ENCODE measurements around the gene VCAM1. TPM values are rescaled to one million over a fixed set of nuclear protein-coding genes. Genes with fewer than 3 reads are reported as not detected.

Gene VCAM1
- total RNA-seq, 1 donor from 2014 or later = 6.1 TPM

- Mint-ChIP-seq H3K9me3 (ENCODE audit: low read depth) (peaks cover 4% of the 10 kb centered on the region), H3K27ac (ENCODE audit: unreplicated experiment) (no peak overlapping the region), H3K4me3 (ENCODE audit: unreplicated experiment) (no peak overlapping the region), H3K27me3 (ENCODE audit: low read depth) (no peaks in the 10 kb centered on the region), H3K4me1 (ENCODE audit: low read depth) (peaks cover 28% of the 10 kb centered on the region), H3K36me3 (ENCODE audit: low read depth) (peaks cover 1% of the 10 kb centered on the region)
- DNase-seq (ENCODE audit: low spot score) = no peak
- TF ChIP-seq CTCF (IDR thresholded peaks at IDR 0.05) = no peak
These were observed 12.2 kb downstream of the VCAM1 start for GRCh38 chr1:100731758-100732157.

DNA sequence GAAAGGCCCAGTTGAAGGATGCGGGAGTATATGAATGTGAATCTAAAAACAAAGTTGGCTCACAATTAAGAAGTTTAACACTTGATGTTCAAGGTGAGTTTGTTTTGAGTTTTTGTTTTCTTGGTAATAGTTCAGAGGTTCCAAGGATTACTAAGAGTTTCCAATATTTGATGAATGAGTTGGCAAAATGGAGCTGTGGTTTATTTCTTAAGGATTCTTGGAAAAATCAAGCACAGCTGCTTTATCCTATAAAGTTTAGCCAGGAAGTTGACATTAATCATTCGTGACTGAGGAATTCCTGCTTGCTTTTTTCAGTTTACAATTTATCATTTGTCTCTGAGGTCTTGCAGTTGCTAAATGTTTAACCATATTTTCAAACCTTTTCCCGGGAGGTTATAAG is 15.1 kb downstream of the VCAM1 start:
- no peaks in the 10 kb centered on the region for H3K27me3 Mint-ChIP-seq (ENCODE audit: low read depth)
- TF ChIP-seq CTCF (IDR thresholded peaks at IDR 0.05) = no peak
- H3K4me1 Mint-ChIP-seq (ENCODE audit: low read depth) = peaks cover 38% of the 10 kb centered on the region
- no peak overlapping the region for H3K4me3 Mint-ChIP-seq (ENCODE audit: unreplicated experiment)
- peaks cover 4% of the 10 kb centered on the region for H3K9me3 Mint-ChIP-seq (ENCODE audit: low read depth)
- peak overlapping the region; percentile 59 for H3K27ac Mint-ChIP-seq (ENCODE audit: unreplicated experiment)
- H3K36me3 Mint-ChIP-seq (ENCODE audit: low read depth) = no peaks in the 10 kb centered on the region
- DNase-seq (ENCODE audit: low spot score) = no peak

DNA sequence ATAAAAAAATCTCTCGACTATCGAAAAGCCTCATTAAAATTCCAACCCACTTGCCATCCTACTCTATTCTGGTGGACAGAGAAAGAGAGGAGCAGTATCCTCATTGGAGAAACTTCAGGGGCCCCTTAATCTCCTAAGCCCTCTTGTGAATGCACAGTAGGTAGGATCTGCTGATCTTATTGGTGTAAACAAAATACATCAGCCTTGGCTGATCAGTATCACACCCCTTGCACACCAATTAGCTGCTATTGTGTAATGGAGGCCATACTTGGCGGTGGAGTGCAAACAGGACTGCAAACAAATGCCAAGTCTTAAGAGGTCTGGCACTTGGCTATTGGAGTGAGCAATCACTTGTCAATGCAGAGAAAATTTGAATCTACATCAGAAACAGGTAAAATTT is 15.7 kb downstream of the VCAM1 start:
- H3K27ac Mint-ChIP-seq (ENCODE audit: unreplicated experiment) = peak overlapping the region; percentile 59
- no peak for TF ChIP-seq CTCF (IDR thresholded peaks at IDR 0.05)
- peaks cover 4% of the 10 kb centered on the region for H3K9me3 Mint-ChIP-seq (ENCODE audit: low read depth)
- H3K4me1 Mint-ChIP-seq (ENCODE audit: low read depth) = peaks cover 34% of the 10 kb centered on the region
- H3K27me3 Mint-ChIP-seq (ENCODE audit: low read depth) = no peaks in the 10 kb centered on the region
- no peak for DNase-seq (ENCODE audit: low spot score)
- no peak overlapping the region for H3K4me3 Mint-ChIP-seq (ENCODE audit: unreplicated experiment)
- H3K36me3 Mint-ChIP-seq (ENCODE audit: low read depth) = no peaks in the 10 kb centered on the region

DNA sequence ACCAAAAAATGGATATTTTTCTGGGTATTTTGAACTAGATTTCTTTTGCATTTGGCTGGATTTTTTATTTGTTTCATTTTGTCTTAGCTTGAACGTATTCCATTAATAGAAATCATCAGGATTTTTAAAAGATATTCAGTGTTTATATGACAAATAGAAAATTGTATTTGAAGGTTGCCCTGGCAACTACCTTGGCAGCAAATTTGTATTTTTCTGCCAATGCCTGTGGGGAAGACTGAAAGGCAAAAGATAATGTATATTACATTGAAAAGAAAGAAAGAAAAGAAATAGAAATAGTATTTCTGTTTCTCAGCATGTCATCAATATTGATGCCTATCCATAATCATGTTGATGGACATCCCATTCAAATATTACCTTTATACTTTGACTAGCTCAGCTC is 16.8 kb downstream of the VCAM1 start:
- no peak for TF ChIP-seq CTCF (IDR thresholded peaks at IDR 0.05)
- no peaks in the 10 kb centered on the region for H3K27me3 Mint-ChIP-seq (ENCODE audit: low read depth)
- peaks cover 4% of the 10 kb centered on the region for H3K9me3 Mint-ChIP-seq (ENCODE audit: low read depth)
- H3K4me1 Mint-ChIP-seq (ENCODE audit: low read depth) = peaks cover 34% of the 10 kb centered on the region
- DNase-seq (ENCODE audit: low spot score) = no peak
- no peaks in the 10 kb centered on the region for H3K36me3 Mint-ChIP-seq (ENCODE audit: low read depth)
- H3K4me3 Mint-ChIP-seq (ENCODE audit: unreplicated experiment) = no peak overlapping the region
- peak overlapping the region; percentile 62 for H3K27ac Mint-ChIP-seq (ENCODE audit: unreplicated experiment)

DNA sequence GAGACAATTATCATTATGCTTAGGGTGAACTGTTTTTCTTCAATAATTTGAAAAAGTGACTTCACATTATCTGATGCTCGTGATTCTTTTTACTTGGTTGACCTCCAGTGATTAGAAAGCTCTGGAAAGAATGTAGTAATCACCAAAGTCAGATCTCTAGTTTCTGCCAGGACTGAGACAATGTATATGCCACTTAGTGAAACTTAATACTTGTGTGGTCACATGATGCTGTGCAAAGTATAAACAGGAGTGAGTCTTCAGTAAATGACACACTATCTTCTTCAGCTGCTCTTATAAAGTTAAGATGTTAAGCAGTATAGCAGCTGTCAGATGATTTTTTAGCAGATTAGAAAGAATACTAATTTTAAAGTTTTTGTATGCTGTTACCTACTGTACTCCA is 17.2 kb downstream of the VCAM1 start:
- no peak for TF ChIP-seq CTCF (IDR thresholded peaks at IDR 0.05)
- Mint-ChIP-seq H3K27ac (ENCODE audit: unreplicated experiment) (peak overlapping the region; percentile 62), H3K9me3 (ENCODE audit: low read depth) (peaks cover 4% of the 10 kb centered on the region), H3K4me1 (ENCODE audit: low read depth) (peaks cover 34% of the 10 kb centered on the region), H3K27me3 (ENCODE audit: low read depth) (no peaks in the 10 kb centered on the region), H3K4me3 (ENCODE audit: unreplicated experiment) (no peak overlapping the region), H3K36me3 (ENCODE audit: low read depth) (no peaks in the 10 kb centered on the region)
- no peak for DNase-seq (ENCODE audit: low spot score)
